OCI-LY3 (cell line): ENCODE data around the gene RREB1.

Source experiments
- EZH2phosphoT487 ChIP-seq: fragments of 200-600 bp; shearing (Covaris generic); IDR thresholded peaks from 2 replicates; pipeline ENCODE4 v1.6.1; 2018; ENCODE audit warnings: antibody characterized with exemption, mixed run types, low read depth
- TF ChIP-seq, protein P1 (sequence below): fragments of 200-600, 300-600 bp; sonication (generic); IDR thresholded peaks from 2 replicates; pipeline ENCODE4 v1.5.1; 2014; ENCODE audit warnings: antibody characterized with exemption, low read length, low read depth

DNA sequence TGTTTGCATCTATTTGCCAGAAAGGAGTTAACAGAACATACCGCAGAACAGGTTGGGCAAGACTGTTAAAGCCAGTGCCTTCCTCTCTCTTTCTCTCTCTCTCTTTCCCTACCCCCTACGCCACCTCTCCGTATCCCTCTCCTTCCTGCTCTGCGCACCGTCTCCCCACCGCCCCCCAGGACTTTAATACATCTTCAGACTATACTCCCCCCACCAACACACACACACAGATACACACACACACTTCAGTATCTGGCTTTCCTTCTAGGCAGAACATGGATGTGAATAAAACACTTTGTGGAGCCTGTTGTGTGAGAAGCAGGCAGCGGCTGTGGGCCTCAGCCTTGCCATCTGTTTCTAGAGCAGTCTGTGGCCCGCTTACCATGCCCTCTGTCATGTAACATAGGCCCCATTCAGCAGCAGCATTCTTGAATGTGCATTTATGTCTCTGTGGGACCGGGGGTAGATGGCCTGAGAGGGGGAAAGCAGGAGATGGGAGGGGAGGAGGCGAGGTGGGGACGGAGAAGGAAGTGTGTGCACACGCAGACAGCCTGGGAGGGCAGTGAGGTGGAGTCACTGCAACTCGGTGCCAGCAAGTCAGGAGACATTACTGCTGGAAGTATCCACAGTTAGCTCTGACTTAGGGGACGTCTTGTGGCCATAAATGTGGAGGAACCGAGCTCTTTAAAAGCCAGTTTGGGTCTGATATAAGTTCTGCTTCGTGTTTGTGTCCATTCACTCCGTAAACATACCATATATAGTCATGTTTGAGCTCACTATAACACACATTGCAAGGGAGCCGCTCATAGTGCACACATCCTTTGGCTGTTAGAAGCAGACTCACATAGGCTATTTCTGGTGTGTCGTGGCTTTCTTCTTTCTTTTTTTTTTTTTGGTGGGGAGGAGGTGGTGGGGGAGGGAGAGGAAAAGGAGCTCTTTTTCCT lies 38.4 kb downstream of the RREB1 start:
- TF ChIP-seq, protein P1, sequence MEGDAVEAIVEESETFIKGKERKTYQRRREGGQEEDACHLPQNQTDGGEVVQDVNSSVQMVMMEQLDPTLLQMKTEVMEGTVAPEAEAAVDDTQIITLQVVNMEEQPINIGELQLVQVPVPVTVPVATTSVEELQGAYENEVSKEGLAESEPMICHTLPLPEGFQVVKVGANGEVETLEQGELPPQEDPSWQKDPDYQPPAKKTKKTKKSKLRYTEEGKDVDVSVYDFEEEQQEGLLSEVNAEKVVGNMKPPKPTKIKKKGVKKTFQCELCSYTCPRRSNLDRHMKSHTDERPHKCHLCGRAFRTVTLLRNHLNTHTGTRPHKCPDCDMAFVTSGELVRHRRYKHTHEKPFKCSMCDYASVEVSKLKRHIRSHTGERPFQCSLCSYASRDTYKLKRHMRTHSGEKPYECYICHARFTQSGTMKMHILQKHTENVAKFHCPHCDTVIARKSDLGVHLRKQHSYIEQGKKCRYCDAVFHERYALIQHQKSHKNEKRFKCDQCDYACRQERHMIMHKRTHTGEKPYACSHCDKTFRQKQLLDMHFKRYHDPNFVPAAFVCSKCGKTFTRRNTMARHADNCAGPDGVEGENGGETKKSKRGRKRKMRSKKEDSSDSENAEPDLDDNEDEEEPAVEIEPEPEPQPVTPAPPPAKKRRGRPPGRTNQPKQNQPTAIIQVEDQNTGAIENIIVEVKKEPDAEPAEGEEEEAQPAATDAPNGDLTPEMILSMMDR, result no peak
- TF ChIP-seq EZH2phosphoT487, result no peak
